GM19395 (cell line): Measurements from ENCODE around the gene MYH14.

ENCODE experiments used
- ATAC-seq: cut with Tn5 transposase; IDR thresholded peaks from one replicate; pipeline ENCODE4 v1.9.1; 2021; ENCODE audit warnings: mild to moderate bottlenecking, moderate library complexity; ENCODE audit not compliant: unreplicated experiment

MYH14 gene

GRCh38 chr19:50255115-50255514, 51.7 kb downstream of the MYH14 start:
- no peak for ATAC-seq

DNA sequence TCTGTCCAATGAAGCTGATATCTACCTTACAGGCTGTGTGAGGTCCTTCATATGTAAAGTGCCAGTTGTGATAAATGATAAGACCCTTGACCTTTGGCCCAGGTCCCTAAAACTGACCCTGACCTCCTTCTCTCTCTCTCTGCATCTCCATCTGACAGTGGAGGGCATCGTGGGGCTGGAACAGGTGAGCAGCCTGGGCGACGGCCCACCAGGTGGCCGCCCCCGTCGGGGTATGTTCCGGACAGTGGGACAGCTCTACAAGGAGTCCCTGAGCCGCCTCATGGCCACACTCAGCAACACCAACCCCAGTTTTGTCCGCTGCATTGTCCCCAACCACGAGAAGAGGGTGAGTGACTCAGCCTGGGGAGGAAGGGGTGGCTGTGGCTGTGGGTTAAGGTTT, 53.7 kb downstream of the MYH14 start:
- ATAC-seq: no peak

DNA sequence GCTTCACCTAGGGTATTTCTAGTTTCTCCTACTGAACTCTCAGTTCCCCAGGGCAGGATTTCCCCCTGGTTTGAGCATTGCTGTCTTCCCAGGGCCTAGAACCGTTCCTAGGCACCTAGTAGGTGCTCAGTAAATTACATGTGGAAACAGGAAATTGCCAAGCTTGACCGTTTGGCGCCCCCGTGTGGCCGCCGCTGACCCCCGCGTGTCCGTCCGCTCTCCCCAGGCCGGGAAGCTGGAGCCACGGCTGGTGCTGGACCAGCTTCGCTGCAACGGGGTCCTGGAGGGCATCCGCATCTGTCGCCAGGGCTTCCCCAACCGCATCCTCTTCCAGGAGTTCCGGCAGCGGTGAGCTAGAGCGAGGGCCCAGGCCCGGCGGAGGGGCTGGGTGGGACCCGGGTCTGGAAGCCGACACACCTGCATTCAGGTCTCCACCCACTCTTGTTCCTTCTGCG, 55.5 kb downstream of the MYH14 start:
- no peak for ATAC-seq

- ATAC-seq: no peak
Measured at GRCh38 chr19:50261446-50261970, 58.1 kb downstream of the MYH14 start.

GRCh38 chr19:50263176-50263575, 59.8 kb downstream of the MYH14 start:
- ATAC-seq: no peak

GRCh38 chr19:50264483-50265186, 61.2 kb downstream of the MYH14 start:
- ATAC-seq: no peak

- no peak for ATAC-seq
Measured at GRCh38 chr19:50266041-50266440, 62.6 kb downstream of the MYH14 start.

DNA sequence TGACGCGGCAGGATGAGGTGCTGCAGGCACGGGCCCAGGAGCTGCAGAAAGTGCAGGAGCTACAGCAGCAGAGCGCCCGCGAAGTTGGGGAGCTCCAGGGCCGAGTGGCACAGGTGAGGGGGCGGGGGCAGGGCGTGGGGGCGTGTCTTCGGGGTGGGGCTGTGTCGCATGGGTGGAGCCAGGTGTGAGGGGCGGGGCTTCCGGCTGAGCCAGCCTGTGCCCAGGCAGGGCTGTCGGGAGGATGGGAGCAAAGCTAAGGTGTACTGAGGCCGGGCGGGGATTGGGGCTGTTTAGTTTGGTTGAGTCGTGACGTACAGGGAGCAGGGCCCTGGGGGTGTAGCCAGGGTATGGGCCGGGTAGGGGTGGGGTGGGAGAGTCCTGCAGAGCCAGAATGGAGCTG, 63.5 kb downstream of the MYH14 start:
- no peak for ATAC-seq

GRCh38 chr19:50268041-50268440, 64.6 kb downstream of the MYH14 start:
- no peak for ATAC-seq

GRCh38 chr19:50268501-50268900, 65.1 kb downstream of the MYH14 start:
- ATAC-seq: no peak

GRCh38 chr19:50269653-50270052, 66.2 kb downstream of the MYH14 start:
- ATAC-seq: no peak

DNA sequence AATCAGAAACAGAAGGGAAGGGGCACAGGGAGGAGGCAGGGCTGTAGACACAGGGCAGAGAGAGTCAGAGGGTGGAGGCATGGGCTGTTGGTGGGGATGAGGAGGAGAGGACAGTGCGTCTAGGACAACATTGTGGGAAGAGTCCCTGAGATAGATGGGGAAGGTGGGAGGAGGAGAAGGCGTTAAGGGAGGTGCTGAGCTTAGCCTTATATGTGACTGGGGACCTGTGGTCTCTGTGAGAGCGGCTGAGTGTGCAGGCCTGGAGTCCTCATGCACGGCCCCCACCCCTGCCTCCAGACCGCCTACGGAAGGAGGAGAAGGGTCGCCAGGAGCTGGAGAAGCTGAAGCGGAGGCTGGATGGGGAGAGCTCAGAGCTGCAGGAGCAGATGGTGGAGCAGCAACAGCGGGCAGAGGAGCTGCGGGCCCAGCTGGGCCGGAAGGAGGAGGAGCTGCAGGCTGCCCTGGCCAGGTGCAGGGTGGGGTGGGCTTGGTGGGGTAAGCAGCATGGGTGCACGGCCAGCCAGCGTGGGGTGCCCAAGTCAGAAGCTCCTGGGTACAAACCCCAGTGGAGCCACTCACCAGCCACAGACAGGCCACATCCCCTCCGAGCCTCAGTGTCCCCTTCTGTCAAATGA, 69.0 kb downstream of the MYH14 start:
- no peak for ATAC-seq

- no peak for ATAC-seq
Measured at GRCh38 chr19:50273821-50274220, 70.4 kb downstream of the MYH14 start.

DNA sequence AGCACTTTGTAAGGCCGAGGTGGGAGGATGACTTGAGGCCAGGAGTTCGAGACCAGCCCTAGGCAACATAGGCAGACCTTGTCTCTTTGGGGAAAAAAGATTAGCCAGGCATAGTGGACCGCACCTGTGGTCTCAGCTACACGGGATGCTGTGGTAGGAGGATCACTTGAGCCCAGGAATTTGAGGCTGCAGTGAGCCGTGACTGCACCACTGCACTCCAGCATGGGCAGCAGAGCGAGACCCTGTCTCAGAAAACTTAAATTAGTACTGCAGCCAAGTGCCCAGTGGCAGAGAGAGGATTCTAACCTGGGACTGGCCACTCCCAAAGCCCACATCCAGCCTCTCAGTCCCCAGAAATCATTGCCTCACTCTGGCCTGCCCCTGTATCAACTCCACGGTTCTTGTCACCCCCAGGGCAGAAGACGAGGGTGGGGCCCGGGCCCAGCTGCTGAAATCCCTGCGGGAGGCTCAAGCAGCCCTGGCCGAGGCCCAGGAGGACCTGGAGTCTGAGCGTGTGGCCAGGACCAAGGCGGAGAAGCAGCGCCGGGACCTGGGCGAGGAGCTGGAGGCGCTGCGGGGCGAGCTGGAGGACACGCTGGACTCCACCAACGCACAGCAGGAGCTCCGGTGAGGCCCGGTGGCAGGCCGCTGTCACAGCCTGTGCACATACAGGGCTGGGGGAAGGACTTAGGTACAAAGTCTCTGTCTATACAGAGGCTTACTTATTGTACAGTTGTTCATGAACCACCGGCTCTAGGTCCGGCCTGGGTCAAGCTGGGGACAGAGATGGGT, 72.4 kb downstream of the MYH14 start:
- ATAC-seq: no peak

- no peak for ATAC-seq
Measured at GRCh38 chr19:50276370-50277063, 73.1 kb downstream of the MYH14 start.

GRCh38 chr19:50277966-50278580, 74.7 kb downstream of the MYH14 start:
- no peak for ATAC-seq

- no peak for ATAC-seq
Measured at GRCh38 chr19:50280074-50280473, 76.7 kb downstream of the MYH14 start.

DNA sequence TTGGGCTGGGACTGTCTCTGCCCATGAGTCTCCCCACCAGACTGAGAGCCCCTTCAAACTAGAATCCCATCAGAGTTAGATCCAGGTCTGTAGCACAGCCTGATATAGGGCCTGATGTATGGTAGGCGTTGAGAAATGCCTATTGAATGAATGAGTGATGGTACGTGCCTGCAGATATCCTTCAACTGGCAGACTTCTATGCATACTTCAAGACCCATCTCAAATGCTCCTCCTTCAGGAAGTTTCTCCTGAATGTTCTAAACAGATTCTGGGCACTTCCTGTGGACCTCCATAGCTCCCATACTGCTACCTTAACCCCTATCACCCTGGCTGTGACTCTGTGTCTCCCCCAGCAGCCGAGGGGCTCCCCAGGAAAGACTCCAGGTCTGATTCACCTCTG, 77.6 kb downstream of the MYH14 start:
- ATAC-seq: no peak

DNA sequence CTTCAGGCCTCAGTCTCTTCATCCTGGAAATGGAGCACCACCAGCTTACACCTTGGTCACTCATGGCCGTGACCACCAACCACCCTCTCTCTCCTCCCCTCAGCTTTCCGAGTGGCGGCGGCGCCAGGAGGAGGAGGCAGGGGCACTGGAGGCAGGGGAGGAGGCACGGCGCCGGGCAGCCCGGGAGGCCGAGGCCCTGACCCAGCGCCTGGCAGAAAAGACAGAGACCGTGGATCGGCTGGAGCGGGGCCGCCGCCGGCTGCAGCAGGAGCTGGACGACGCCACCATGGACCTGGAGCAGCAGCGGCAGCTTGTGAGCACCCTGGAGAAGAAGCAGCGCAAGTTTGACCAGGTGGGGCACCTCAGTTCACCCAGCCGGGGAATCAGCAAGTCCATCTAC, 78.1 kb downstream of the MYH14 start:
- ATAC-seq: no peak

DNA sequence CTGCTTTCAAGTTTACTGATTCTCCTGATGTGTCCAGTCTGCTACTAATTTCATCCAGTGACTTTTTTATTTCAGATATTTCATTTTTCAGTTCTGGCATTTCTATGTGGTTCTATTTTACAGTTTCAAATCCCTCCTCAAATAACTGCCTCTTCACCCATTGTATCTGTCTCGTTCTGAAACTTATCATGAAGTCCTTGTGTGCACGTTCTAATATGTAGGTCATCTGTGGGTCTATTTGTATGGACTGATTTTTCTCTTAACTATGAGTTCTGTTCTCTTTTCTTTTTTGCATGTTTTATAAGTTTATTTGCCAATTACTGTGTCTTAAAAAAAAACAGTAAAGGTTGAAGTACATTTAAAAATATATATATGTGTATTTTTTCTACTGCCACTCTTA, 82.4 kb downstream of the MYH14 start:
- ATAC-seq: no peak

- ATAC-seq: no peak
Measured at GRCh38 chr19:50286443-50286842, 83.0 kb downstream of the MYH14 start.
